Measurements from ENCODE around the gene C13orf42.

DNA sequence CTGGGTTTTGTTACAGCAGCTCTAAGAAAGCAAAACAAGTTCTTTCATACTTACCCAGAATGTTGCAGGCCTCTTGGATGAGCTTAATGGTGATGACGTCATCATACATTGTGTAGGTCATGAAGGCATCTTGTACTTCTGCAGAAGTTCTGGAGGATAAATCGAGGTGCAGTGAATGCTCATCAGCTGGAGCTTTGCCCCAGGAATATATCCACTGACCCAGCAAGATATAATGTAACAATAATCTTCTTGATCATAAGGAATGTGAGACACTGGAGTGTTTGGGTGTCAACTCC is 63.0 kb downstream of the C13orf42 start:
- TF ChIP-seq, protein P1, sequence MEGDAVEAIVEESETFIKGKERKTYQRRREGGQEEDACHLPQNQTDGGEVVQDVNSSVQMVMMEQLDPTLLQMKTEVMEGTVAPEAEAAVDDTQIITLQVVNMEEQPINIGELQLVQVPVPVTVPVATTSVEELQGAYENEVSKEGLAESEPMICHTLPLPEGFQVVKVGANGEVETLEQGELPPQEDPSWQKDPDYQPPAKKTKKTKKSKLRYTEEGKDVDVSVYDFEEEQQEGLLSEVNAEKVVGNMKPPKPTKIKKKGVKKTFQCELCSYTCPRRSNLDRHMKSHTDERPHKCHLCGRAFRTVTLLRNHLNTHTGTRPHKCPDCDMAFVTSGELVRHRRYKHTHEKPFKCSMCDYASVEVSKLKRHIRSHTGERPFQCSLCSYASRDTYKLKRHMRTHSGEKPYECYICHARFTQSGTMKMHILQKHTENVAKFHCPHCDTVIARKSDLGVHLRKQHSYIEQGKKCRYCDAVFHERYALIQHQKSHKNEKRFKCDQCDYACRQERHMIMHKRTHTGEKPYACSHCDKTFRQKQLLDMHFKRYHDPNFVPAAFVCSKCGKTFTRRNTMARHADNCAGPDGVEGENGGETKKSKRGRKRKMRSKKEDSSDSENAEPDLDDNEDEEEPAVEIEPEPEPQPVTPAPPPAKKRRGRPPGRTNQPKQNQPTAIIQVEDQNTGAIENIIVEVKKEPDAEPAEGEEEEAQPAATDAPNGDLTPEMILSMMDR (IDR thresholded peaks at IDR 0.05) = no peak
- TF ChIP-seq POLR2A (IDR thresholded peaks at IDR 0.05) = no peak
